HEK293T (cell line): ENCODE data around the gene HOXB3.

Experiments used
- CTCF ChIA-PET: fragments of 350-600 bp; formaldehyde crosslinking; extraction: SDS; loops from one replicate; lab custom pipeline; 2021; ENCODE audit warnings: antibody characterized with exemption, inconsistent platforms; lab: Yijun Ruan, JAX
- POLR2A ChIA-PET: fragments of 350-600 bp; formaldehyde crosslinking; extraction: SDS; loops from one replicate; lab custom pipeline; 2020; ENCODE audit warnings: antibody characterized with exemption, inconsistent platforms; lab: Yijun Ruan, JAX
- DNase-seq: peaks from one replicate; pipeline ENCODE4 v3.0.0; 2012; ENCODE audit warnings: mixed read lengths; ENCODE audit errors: extremely low spot score
- ARNT ChIP-seq: fragments of 450-650 bp; IDR thresholded peaks from 2 replicates; pipeline ENCODE4 v1.6.1; 2017; ENCODE audit warnings: mild to moderate bottlenecking
- BHLHE40 ChIP-seq: fragments of 450-650 bp; IDR thresholded peaks from 2 replicates; pipeline ENCODE4 v1.6.1; 2016; ENCODE audit warnings: mild to moderate bottlenecking, moderate library complexity, borderline replicate concordance
- CTBP1 ChIP-seq: fragments of 450-650 bp; IDR thresholded peaks from 2 replicates; pipeline ENCODE4 v1.6.1; 2016; ENCODE audit warnings: borderline replicate concordance
- ELF4 ChIP-seq: fragments of 450-650 bp; IDR thresholded peaks from 2 replicates; pipeline ENCODE4 v1.6.1; 2017; ENCODE audit warnings: antibody characterized with exemption
- FOXA1 ChIP-seq: fragments of 450-650 bp; IDR thresholded peaks from 2 replicates; pipeline ENCODE4 v1.6.1; 2016; ENCODE audit warnings: mild to moderate bottlenecking
- FOXK2 ChIP-seq: fragments of 450-650 bp; IDR thresholded peaks from 2 replicates; pipeline ENCODE4 v1.6.1; 2016; ENCODE audit warnings: mild to moderate bottlenecking
- FOXM1 ChIP-seq: fragments of 450-650 bp; IDR thresholded peaks from 2 replicates; pipeline ENCODE4 v1.6.1; 2017; ENCODE audit warnings: mild to moderate bottlenecking, borderline replicate concordance
- HDGF ChIP-seq: fragments of 450-650 bp; IDR thresholded peaks from 2 replicates; pipeline ENCODE4 v1.6.1; 2017; ENCODE audit warnings: antibody characterized with exemption, borderline replicate concordance
- L3MBTL2 ChIP-seq: fragments of 450-650 bp; conservative IDR thresholded peaks from 2 replicates; pipeline ENCODE4 v1.6.1; 2016; ENCODE audit warnings: mild to moderate bottlenecking
- LEF1 ChIP-seq: fragments of 450-650 bp; IDR thresholded peaks from 2 replicates; pipeline ENCODE4 v1.6.1; 2017; ENCODE audit warnings: mild to moderate bottlenecking, borderline replicate concordance
- NFRKB ChIP-seq: fragments of 450-650 bp; IDR thresholded peaks from 2 replicates; pipeline ENCODE4 v1.6.1; 2016; ENCODE audit warnings: mild to moderate bottlenecking, moderate library complexity
- SP1 ChIP-seq: fragments of 450-650 bp; IDR thresholded peaks from 2 replicates; pipeline ENCODE4 v1.6.1; 2017
- SUZ12 ChIP-seq: fragments of 450-650 bp; IDR thresholded peaks from 2 replicates; pipeline ENCODE4 v1.6.1; 2016; ENCODE audit warnings: mild to moderate bottlenecking
- TARDBP ChIP-seq: fragments of 450-650 bp; IDR thresholded peaks from 2 replicates; pipeline ENCODE4 v1.6.1; 2016
- ZNF384 ChIP-seq: fragments of 450-650 bp; IDR thresholded peaks from 2 replicates; pipeline ENCODE4 v1.6.1; 2016
- TF ChIP-seq, protein P1 (sequence below): fragments of 450-650 bp; IDR thresholded peaks from 2 replicates; pipeline ENCODE4 v1.6.1; 2016

HOXB3 gene

DNA sequence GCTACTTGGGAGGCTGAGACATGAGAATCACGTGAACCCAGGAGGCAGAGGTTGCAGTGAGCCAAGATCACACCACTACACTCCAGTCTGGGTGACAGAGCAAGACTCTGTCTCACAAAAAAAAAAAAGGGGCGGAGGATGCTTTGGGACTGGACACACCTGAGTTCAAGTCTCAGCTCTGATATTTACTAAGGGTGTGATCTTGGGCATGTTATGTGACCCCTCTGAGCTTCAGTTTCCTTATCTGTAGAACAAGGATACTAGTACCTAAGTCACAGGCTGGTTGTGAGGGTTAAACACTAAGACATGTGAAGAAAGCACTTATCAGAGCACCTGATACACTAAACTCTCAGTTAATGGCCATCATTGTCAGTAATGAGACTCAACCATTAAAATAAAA is 85.1 kb downstream of the HOXB3 start:
- ChIA-PET POLR2A (interaction anchor here (2.0 to 2.4 kb wide), 3 partner anchors 11 to 84 kb away, joined by 7 to 13 read pairs (median 10); no protein-coding TSS in a partner anchor), CTCF (interaction anchor here (1.1 to 1.7 kb wide), 3 partner anchors 12 to 27 kb away, joined by 3 to 7 read pairs (median 5); no protein-coding TSS in a partner anchor)
- TF ChIP-seq SP1: no peak
- TF ChIP-seq SUZ12: no peak
- no peak for TF ChIP-seq BHLHE40
- no peak for DNase-seq

DNA sequence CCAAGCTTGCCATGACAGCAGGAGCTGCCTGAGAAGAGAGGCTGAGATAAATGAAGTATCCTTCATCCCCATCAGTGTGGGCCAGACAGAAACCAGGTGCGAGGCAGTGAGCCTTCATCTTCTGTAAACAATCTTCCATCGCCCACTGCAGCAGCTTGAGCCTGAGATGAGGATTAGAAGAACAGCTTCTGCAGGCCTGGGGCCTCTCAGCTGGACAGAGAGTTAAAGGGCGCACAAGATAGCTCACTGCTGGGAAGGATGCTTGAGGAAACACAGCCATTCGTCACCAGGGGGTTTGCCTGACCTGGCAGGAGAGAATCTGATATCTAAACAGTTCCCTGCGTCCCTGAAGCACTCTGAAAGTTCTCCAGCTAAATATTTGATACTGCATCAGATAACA is 86.3 kb downstream of the HOXB3 start:
- ChIA-PET POLR2A (interaction anchor here (0.6 to 2.4 kb wide), 7 partner anchors 10 to 119 kb away, joined by 3 to 13 read pairs (median 3); no protein-coding TSS in a partner anchor), CTCF (interaction anchor here (0.8 to 1.7 kb wide), 5 partner anchors 11 to 168 kb away, joined by 3 to 7 read pairs (median 3); no protein-coding TSS in a partner anchor)
- TF ChIP-seq, protein P1, sequence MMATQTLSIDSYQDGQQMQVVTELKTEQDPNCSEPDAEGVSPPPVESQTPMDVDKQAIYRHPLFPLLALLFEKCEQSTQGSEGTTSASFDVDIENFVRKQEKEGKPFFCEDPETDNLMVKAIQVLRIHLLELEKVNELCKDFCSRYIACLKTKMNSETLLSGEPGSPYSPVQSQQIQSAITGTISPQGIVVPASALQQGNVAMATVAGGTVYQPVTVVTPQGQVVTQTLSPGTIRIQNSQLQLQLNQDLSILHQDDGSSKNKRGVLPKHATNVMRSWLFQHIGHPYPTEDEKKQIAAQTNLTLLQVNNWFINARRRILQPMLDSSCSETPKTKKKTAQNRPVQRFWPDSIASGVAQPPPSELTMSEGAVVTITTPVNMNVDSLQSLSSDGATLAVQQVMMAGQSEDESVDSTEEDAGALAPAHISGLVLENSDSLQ: peak; percentile 14; the same call in 1 of the 2 replicates
- no peak for TF ChIP-seq TARDBP
- DNase-seq: no peak

GRCh38 chr17:48502901-48503300 is 87.1 kb downstream of the HOXB3 start:
- POLR2A ChIA-PET: interaction anchor here (2.0 to 2.4 kb wide), 3 partner anchors 9 to 86 kb away, joined by 7 to 13 read pairs (median 10); no protein-coding TSS in a partner anchor
- CTCF ChIA-PET: no interaction called here
- no peak for TF ChIP-seq FOXM1
- no peak for TF ChIP-seq FOXA1
- TF ChIP-seq NFRKB: no peak
- no peak for TF ChIP-seq SP1
- TF ChIP-seq ELF4: no peak
- no peak for TF ChIP-seq BHLHE40
- DNase-seq: no peak

DNA sequence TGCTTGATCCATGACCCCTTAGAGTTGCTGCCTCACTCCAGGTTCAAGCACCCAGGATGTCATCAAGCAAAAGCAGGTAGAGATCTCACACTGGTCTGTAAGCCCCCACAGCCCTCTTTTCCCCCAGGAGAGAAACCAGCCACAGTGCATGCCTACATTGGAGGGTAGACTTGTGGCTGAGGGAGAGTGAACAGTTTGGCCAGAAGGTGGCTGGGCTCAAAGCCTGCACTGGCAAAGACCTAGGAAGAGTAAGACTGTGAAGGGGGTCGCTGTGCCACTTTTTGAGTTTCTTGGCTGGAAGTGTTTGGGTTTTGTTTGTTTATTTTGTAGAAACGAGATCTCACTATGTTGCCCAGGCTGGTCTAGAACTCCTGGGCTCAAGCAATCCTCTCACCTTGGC is 87.7 kb downstream of the HOXB3 start:
- POLR2A ChIA-PET: no interaction called here
- TF ChIP-seq BHLHE40 (no peak), LEF1 (no peak), FOXA1 (no peak), HDGF (no peak), TARDBP (no peak), ELF4 (no peak), FOXM1 (no peak), SP1 (no peak)
- CTCF ChIA-PET: interaction anchor here (1.1 kb wide), 1 partner anchor 61 kb away, joined by 3 read pairs; no protein-coding TSS in a partner anchor
- no peak for DNase-seq

DNA sequence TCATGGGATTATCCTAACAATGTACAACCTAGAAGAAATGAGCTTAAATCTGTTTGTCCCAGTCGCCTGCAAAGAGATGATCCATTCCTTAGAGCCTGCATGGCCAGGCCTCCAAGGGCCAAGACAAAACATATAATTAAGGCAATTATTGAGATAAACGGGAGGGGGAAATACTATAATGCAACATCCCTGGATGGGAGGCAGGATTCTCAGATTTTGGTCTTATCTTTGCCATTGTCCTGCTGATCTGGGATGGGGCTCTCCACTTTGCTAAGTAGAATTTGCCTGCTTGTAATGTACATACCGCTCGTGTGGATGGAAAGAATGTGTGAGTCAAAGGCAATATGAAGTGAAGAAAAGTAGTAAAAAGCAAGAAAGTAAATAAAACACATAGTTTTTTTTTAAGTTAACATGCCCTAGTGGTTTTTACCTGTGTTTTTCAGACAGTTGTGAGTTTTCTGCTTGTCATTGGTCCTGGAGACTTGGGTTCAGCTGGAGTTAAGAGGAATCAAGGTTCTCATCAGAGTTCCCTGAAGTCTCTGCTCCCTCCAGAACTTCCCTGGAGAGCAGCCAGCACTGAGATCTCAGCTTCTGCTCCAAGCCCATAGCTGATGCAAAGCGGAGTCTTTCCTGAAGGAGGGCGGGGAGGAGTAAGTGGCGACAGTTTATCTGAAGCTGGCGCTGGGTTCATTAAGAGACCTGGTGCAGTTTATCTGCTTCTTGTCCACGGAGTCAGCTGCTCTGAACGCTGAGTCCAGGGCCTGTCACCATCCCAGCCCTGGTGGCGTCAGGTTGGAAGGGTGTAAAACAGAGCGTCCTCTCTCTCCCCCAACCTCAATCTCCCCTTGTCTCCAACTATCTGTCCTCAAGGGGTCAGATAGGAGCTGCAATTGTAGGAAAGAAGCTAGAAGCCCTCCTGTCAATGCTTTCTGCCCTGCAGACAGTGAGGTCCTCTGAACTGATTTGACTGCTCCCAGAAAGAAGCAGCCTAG is 89.3 kb downstream of the HOXB3 start:
- POLR2A ChIA-PET: interaction anchor here (0.6 to 1.7 kb wide), 3 partner anchors 8 to 187 kb away, joined by 3 to 8 read pairs (median 7); no protein-coding TSS in a partner anchor

GRCh38 chr17:48499735-48500434 is 90.2 kb downstream of the HOXB3 start:
- TF ChIP-seq LEF1: no peak
- TF ChIP-seq ZNF384: no peak
- TF ChIP-seq L3MBTL2: no peak
- TF ChIP-seq FOXA1: no peak
- TF ChIP-seq, protein P1: no peak
- TF ChIP-seq HDGF: no peak
- TF ChIP-seq FOXM1: no peak
- TF ChIP-seq NFRKB: no peak
- TF ChIP-seq ARNT: no peak
- no peak for TF ChIP-seq FOXK2
- no peak for TF ChIP-seq ELF4
- CTCF ChIA-PET: interaction anchor here (0.6 to 1.5 kb wide), 4 partner anchors 47 to 220 kb away, joined by 4 to 6 read pairs (median 4); no protein-coding TSS in a partner anchor
- DNase-seq: no peak
- POLR2A ChIA-PET: interaction anchor here (0.6 to 1.7 kb wide), 3 partner anchors 47 to 188 kb away, joined by 3 to 8 read pairs (median 4); no protein-coding TSS in a partner anchor

More for the DNA sequence above, 89.3 kb downstream of the HOXB3 start:
- CTCF ChIA-PET: interaction anchor here (0.6 to 1.5 kb wide), 13 partner anchors 9 to 746 kb away, joined by 3 to 8 read pairs (median 3); no protein-coding TSS in a partner anchor
- DNase-seq: peak; percentile 56
- TF ChIP-seq BHLHE40 (no peak), ZNF384 (no peak), ARNT (no peak), LEF1 (no peak), FOXM1 (no peak), SP1 (no peak), CTBP1 (no peak), SUZ12 (no peak), TARDBP (no peak), FOXK2 (no peak), FOXA1 (no peak), ELF4 (no peak), L3MBTL2 (no peak), HDGF (no peak), NFRKB (no peak)
- TF ChIP-seq, protein P1: no peak
